HL-60 (cell line): ENCODE measurements around the gene PIEZO1.

ENCODE experiments used
- CTCF ChIP-seq: IDR thresholded peaks from one replicate; pipeline ENCODE4 v1.5.1; 2011; ENCODE audit warnings: low read length, control low read depth, inconsistent platforms; ENCODE audit not compliant: insufficient read depth
- POLR2AphosphoS5 ChIP-seq: IDR thresholded peaks from 2 replicates; pipeline ENCODE4 v1.6.1; 2012; ENCODE audit warnings: low read depth

GRCh38 chr16:88831838-88832237, 46.8 kb upstream of the PIEZO1 start:
- TF ChIP-seq CTCF (no peak), POLR2AphosphoS5 (no peak)
